GM12878 (cell line): ENCODE data around the gene CD52. TPM values are rescaled to one million over a fixed set of nuclear protein-coding genes. Genes with fewer than 3 reads are reported as not detected.

Experiments
- ATAC-seq: fragments of 200-7000 bp; cut with Tn5 transposase; 3 replicates; pipeline ENCODE4 v1.9.1; 2020; ENCODE audit warnings: mild to moderate bottlenecking, moderate library complexity
- BruUV-seq: library from RNA; stranded (reverse); fragments of 400-500 nt; replicated peaks from 2 replicates; lab custom pipeline; 2021; lab: Mats Ljungman, UMichigan
- CTCF ChIA-PET: fragments of 300-600 bp; sonication (Branson Sonifier 250); formaldehyde crosslinking; extraction: SDS; loops from one replicate; lab custom pipeline; 2021; ENCODE audit warnings: inconsistent platforms; lab: Yijun Ruan, JAX
- POLR2A ChIA-PET: fragments of 350-600 bp; formaldehyde crosslinking; extraction: SDS; loops from one replicate; lab custom pipeline; 2021; ENCODE audit warnings: inconsistent platforms; lab: Charles Lee
- RAD21 ChIA-PET: fragments of 300-600 bp; sonication (Branson Sonifier 250); formaldehyde crosslinking; loops from one replicate; lab custom pipeline; 2023; ENCODE audit warnings: antibody characterized with exemption; ENCODE audit not compliant: unreplicated experiment; lab: Charles Lee
- SMC1A ChIA-PET: fragments of 300-600 bp; sonication (Branson Sonifier 250); formaldehyde crosslinking; loops from one replicate; lab custom pipeline; 2023; ENCODE audit not compliant: unreplicated experiment, uncharacterized antibody; lab: Charles Lee
- DNase-seq: peaks from one replicate; pipeline ENCODE4 v3.0.0-alpha.2; 2011; ENCODE audit warnings: low read depth, low spot score
- FAIRE-seq: peaks from 3 replicates; lab custom pipeline; 2011; peaks lifted over from hg19 to GRCh38; lab: Jason Lieb, UNC
- H2AFZ ChIP-seq: 2 replicates; pipeline ENCODE4 v1.6.0; 2011; ENCODE audit warnings: low read depth, low read length, control low read depth; ENCODE audit not compliant: control insufficient read depth
- H3K27ac ChIP-seq: 2 replicates; pipeline ENCODE4 v1.5.1; 2011; ENCODE audit warnings: control low read depth; ENCODE audit not compliant: control insufficient read depth, insufficient read depth
- H3K27me3 ChIP-seq, 2 experiments: replicated peaks in 1 of 2; 2 replicates each; pipeline versions ENCODE4 v1.6.0 to v1.6.1; 2011; ENCODE audit warnings: low read length in 1 of 2; ENCODE audit not compliant: control insufficient read depth in 2 of 2, insufficient read depth in 2 of 2
- H3K36me3 ChIP-seq, 2 experiments: 2 replicates each; pipeline ENCODE4 v1.5.1; 2011; ENCODE audit warnings: low read length in 1 of 2; ENCODE audit not compliant: control insufficient read depth in 2 of 2, insufficient read depth in 2 of 2
- H3K4me1 ChIP-seq: 2 replicates; pipeline ENCODE4 v1.6.1; 2011; ENCODE audit warnings: mild to moderate bottlenecking, low read length, moderate library complexity, mixed read lengths; ENCODE audit not compliant: control insufficient read depth, insufficient read depth
- H3K4me2 ChIP-seq: 2 replicates; pipeline ENCODE4 v1.6.0; 2011; ENCODE audit warnings: control low read depth; ENCODE audit not compliant: control insufficient read depth, insufficient read depth
- H3K4me3 ChIP-seq: fragments of 200-600 bp; sonication (generic); 2 replicates; pipeline ENCODE4 v1.5.1; 2016
- H3K79me2 ChIP-seq: 2 replicates; pipeline ENCODE4 v1.6.0; 2011; ENCODE audit warnings: low read length; ENCODE audit not compliant: control insufficient read depth, insufficient read depth
- H3K9ac ChIP-seq: 2 replicates; pipeline ENCODE4 v1.8.0; 2011; ENCODE audit warnings: low read length, control low read depth, mixed read lengths; ENCODE audit not compliant: control insufficient read depth, insufficient read depth
- H3K9me3 ChIP-seq: replicated peaks from 3 replicates; pipeline ENCODE4 v1.5.1; 2011; ENCODE audit warnings: mild to moderate bottlenecking, low read length; ENCODE audit not compliant: control insufficient read depth, insufficient read depth
- H4K20me1 ChIP-seq: 2 replicates; pipeline ENCODE4 v1.6.0; 2011; ENCODE audit not compliant: control insufficient read depth, insufficient read depth
- BCLAF1 ChIP-seq: fragments of 450-650 bp; IDR thresholded peaks from 2 replicates; pipeline ENCODE4 v1.6.1; 2017; ENCODE audit warnings: antibody characterized with exemption, mild to moderate bottlenecking, moderate library complexity
- DPF2 ChIP-seq: fragments of 450-650 bp; IDR thresholded peaks from 2 replicates; pipeline ENCODE4 v1.6.1; 2017; ENCODE audit warnings: mild to moderate bottlenecking
- EGR1 ChIP-seq, 2 experiments: IDR thresholded peaks; 1 replicate in 1 of 2; 2 replicates in 1 of 2; pipeline ENCODE4 v1.6.1; 2011 to 2012; ENCODE audit warnings: low read depth in 2 of 2, low read length in 2 of 2, borderline replicate concordance in 1 of 2, mild to moderate bottlenecking in 1 of 2, moderate library complexity in 1 of 2
- ETV6 ChIP-seq, 2 experiments: fragments of 450-650 bp in 1 of 2; IDR thresholded peaks in 1 of 2; conservative IDR thresholded peaks in 1 of 2; 2 replicates each; pipeline ENCODE4 v1.6.1; 2014; ENCODE audit warnings: antibody characterized with exemption in 1 of 2, borderline replicate concordance in 1 of 2, low read depth in 1 of 2, mild to moderate bottlenecking in 1 of 2, moderate library complexity in 1 of 2
- HSF1 ChIP-seq: fragments of 150-350 bp; IDR thresholded peaks from 2 replicates; pipeline ENCODE4 v1.6.1; 2014; ENCODE audit warnings: mild to moderate bottlenecking, low read depth, low read length
- IKZF2 ChIP-seq, 2 experiments: fragments of 450-650 bp; IDR thresholded peaks; 2 replicates each; pipeline ENCODE4 v1.6.1; 2017; ENCODE audit warnings: mild to moderate bottlenecking in 2 of 2, moderate library complexity in 2 of 2
- PBX3 ChIP-seq: IDR thresholded peaks from 2 replicates; pipeline ENCODE4 v1.6.1; 2011; ENCODE audit warnings: mild to moderate bottlenecking, low read depth, low read length, moderate library complexity; ENCODE audit not compliant: insufficient replicate concordance
- POLR2AphosphoS2 ChIP-seq: IDR thresholded peaks from 2 replicates; pipeline ENCODE4 v1.6.1; 2011; ENCODE audit warnings: low read depth, mild to moderate bottlenecking, low read length, improper control_type of control experiment, moderate library complexity
- SMAD1 ChIP-seq: fragments of 450-650 bp; IDR thresholded peaks from 2 replicates; pipeline ENCODE4 v1.6.1; 2018; ENCODE audit warnings: mild to moderate bottlenecking, low read depth; ENCODE audit not compliant: partially characterized antibody
- SPI1 ChIP-seq: IDR thresholded peaks from 2 replicates; pipeline ENCODE4 v1.6.1; 2011; ENCODE audit warnings: low read depth, mild to moderate bottlenecking, low read length, moderate library complexity, borderline replicate concordance; ENCODE audit not compliant: insufficient read depth
- WGBS: methylation state at CpG from one replicate; pipeline ENCODE4 v1.1.6; 2016; ENCODE audit warnings: low lambda C conversion rate; ENCODE audit not compliant: insufficient replicate concordance, insufficient coverage; ENCODE audit errors: missing lambda C conversion rate; 5-methylcytosine and 5-hydroxymethylcytosine counted together
- in situ Hi-C: fragments of 300-500 bp; cut with MboI; formaldehyde crosslinking; loops from 9 replicates; pipeline ENCODE4 v1.14.3; 2018; ENCODE audit warnings: mixed read lengths
- intact Hi-C: fragments of 100-400 bp; cut with micrococcal nuclease; formaldehyde crosslinking; loops from one replicate; pipeline ENCODE4 v1.14.2; 2022; ENCODE audit not compliant: unreplicated experiment
- polyA plus RNA-seq, 11 experiments: library from polyadenylated mRNA; depleted of rRNA in 4 of 11; unstranded in 6 of 11; stranded (reverse) in 5 of 11; fragments of >200 nt; fragmentation: Nextera tagmentation in 4 of 11; fragmentation: Illumina TruSeq in 1 of 11; extraction: Ambion mirVana in 4 of 11; extraction: Trizol in 1 of 11; gene quantifications; 1 replicate in 1 of 11; 2 replicates in 10 of 11; pipeline versions ENCODE4 v1.2.1 to v1.2.3, GENCODE V29; 2011 to 2016; ENCODE audit warnings: inconsistent platforms in 2 of 11, missing spikeins in 2 of 11, low read depth in 1 of 11
- total RNA-seq, 4 experiments: library from RNA; depleted of rRNA in 3 of 4; stranded (reverse); fragments of >200 nt in 3 of 4; fragmentation: Illumina TruSeq in 1 of 4; extraction: Trizol in 1 of 4; gene quantifications; 2 replicates each; pipeline versions ENCODE4 v1.2.1 to v1.2.3, GENCODE V29; 2013 to 2021

Gene CD52
- total and polyA plus RNA-seq, 10 of the 15 experiments (the other 5 are each of a cell fraction or from before 2014, with no cell fraction given) = 237 to 2,736 (median 532) TPM

- no TSS peak for BruUV-seq
- Histone ChIP-seq H3K9me3 (no peaks in the 10 kb centered on the region), H3K4me3 (0 out of 2 replicates have a peak overlapping the region, but pooled peaks have one; percentile 0), H3K4me2 (peak overlapping the region; percentile 77), H3K36me3 (peaks cover 0 to 3% of the 10 kb centered on the region in 2 experiments; a peak in 1 of 4 replicates), H3K79me2 (peaks cover 23% of the 10 kb centered on the region), H2AFZ (no peak overlapping the region), H3K9ac (peak overlapping the region; percentile 29; the same call in 1 of the 2 replicates), H3K4me1 (peaks cover 32% of the 10 kb centered on the region), H3K27ac (peak overlapping the region; percentile 4), H4K20me1 (no peaks in the 10 kb centered on the region), H3K27me3 (no peaks in the 10 kb centered on the region)
- RAD21 ChIA-PET = interaction anchor here (1.0 to 10.4 kb wide), 9 partner anchors 14 to 176 kb away, joined by 4 to 477 read pairs (median 9); partner anchors contain the start of genes C1orf232, CEP85, SH3BGRL3 and UBXN11
- in situ Hi-C loops (loop anchor here (5.0 kb wide), 2 partner anchors 34 to 149 kb away; partner anchors contain the start of gene ZNF593OS), intact Hi-C loops (loop anchor here (1.0 to 5.0 kb wide), 3 partner anchors 36 to 154 kb away; partner anchors contain the start of genes C1orf232 and ZNF593)
- ATAC-seq (peak; percentile 12), FAIRE-seq (no peak), DNase-seq (no peak)
- 0% methylated on average over 2 of the region's 2 CpGs for WGBS
- CTCF ChIA-PET = interaction anchor here (0.6 to 11.6 kb wide), 22 partner anchors 10 to 217 kb away, joined by 3 to 879 read pairs (median 6); partner anchors contain the start of genes CEP85, SH3BGRL3 and UBXN11
- POLR2A ChIA-PET = interaction anchor here (1.1 to 10.6 kb wide), 3 partner anchors 13 to 42 kb away, joined by 4 to 253 read pairs (median 31); partner anchors contain the start of gene SH3BGRL3
- SMC1A ChIA-PET = interaction anchor here (0.7 to 14.9 kb wide), 14 partner anchors 10 to 269 kb away, joined by 3 to 474 read pairs (median 6); partner anchors contain the start of genes C1orf232, SH3BGRL3, UBXN11 and ZNF593
- TF ChIP-seq PBX3 (no peak), SPI1 (no peak), HSF1 (no peak), POLR2AphosphoS2 (0 out of 2 replicates have a peak, but pooled peaks have one; percentile 35), IKZF2 (IDR thresholded peaks at IDR 0.05) (no peak), BCLAF1 (no peak), SMAD1 (no peak), EGR1 (IDR thresholded peaks at IDR 0.05; ENCODE audit: borderline replicate concordance in 1 of 2, low read depth in 2 of 2, low read length in 2 of 2) (peak in 1 of 2 experiments; percentile 17; a peak in 1 of 3 replicates), DPF2 (no peak), ETV6 (conservative IDR thresholded peaks at IDR 0.05 in 1 of 2, IDR thresholded peaks at IDR 0.05 in 1 of 2; ENCODE audit: borderline replicate concordance in 1 of 2, low read depth in 1 of 2) (no peak)
Measured at GRCh38 chr1:26320896-26321295, 3.1 kb downstream of the CD52 start.
